K562 (cell line): ENCODE data around the gene NFATC2. TPM values are rescaled to one million over a fixed set of nuclear protein-coding genes. Genes with fewer than 3 reads are reported as not detected.

ENCODE experiments used
- CTCF ChIP-seq, 3 experiments: IDR thresholded peaks in 2 of 3; conservative IDR thresholded peaks in 1 of 3; 2 replicates each; pipeline ENCODE4 v1.5.1; 2011 to 2012; ENCODE audit warnings: low read length in 3 of 3, mild to moderate bottlenecking in 3 of 3, control low read depth in 2 of 3, improper control_type of control experiment in 1 of 3, inconsistent platforms in 1 of 3, low read depth in 1 of 3, mixed read lengths in 1 of 3, moderate library complexity in 1 of 3; ENCODE audit not compliant: insufficient read depth in 2 of 3
- FOXM1 ChIP-seq, 2 experiments: fragments of 450-650 bp in 1 of 2; sonication (generic) in 1 of 2; formaldehyde crosslinking in 1 of 2; IDR thresholded peaks; 2 replicates each; pipeline versions ENCODE4 v1.6.1 to v1.9.0; 2017 to 2022; ENCODE audit warnings: low read depth in 2 of 2, mild to moderate bottlenecking in 2 of 2, missing genetic modification reagents in 1 of 2, moderate library complexity in 1 of 2
- HCFC1 ChIP-seq: IDR thresholded peaks from 2 replicates; pipeline ENCODE4 v1.6.1; 2012; ENCODE audit warnings: low read depth, low read length, improper control_type of control experiment
- HDGF ChIP-seq: fragments of 450-650 bp; IDR thresholded peaks from 2 replicates; pipeline ENCODE4 v1.6.1; 2016
- IRF2 ChIP-seq: sonication (generic); formaldehyde crosslinking; IDR thresholded peaks from 2 replicates; pipeline ENCODE4 v1.8.1; 2022; ENCODE audit warnings: mild to moderate bottlenecking, missing genetic modification reagents
- KLF10 ChIP-seq: fragments of 250-450 bp; sonication (Bioruptor Pico); IDR thresholded peaks from 2 replicates; pipeline ENCODE4 v1.6.1; 2021; ENCODE audit warnings: matching md5 sums
- L3MBTL2 ChIP-seq: fragments of 450-650 bp; IDR thresholded peaks from 2 replicates; pipeline ENCODE4 v1.6.1; 2016; ENCODE audit warnings: mild to moderate bottlenecking, moderate library complexity
- MCM5 ChIP-seq: fragments of 450-650 bp; IDR thresholded peaks from 2 replicates; pipeline ENCODE4 v1.6.1; 2016; ENCODE audit warnings: low read depth
- MXI1 ChIP-seq: IDR thresholded peaks from 2 replicates; pipeline ENCODE4 v1.6.1; 2011; ENCODE audit warnings: low read depth, mild to moderate bottlenecking, improper control_type of control experiment, low read length
- RAD21 ChIP-seq, 2 experiments: fragments of 250-450 bp in 1 of 2; fragments of 450-650 bp in 1 of 2; sonication (Bioruptor Pico) in 1 of 2; formaldehyde crosslinking in 1 of 2; IDR thresholded peaks in 1 of 2; conservative IDR thresholded peaks in 1 of 2; 2 replicates each; pipeline versions ENCODE4 v1.4.0 to v1.8.0; 2020 to 2022; ENCODE audit warnings: mild to moderate bottlenecking in 2 of 2, moderate library complexity in 1 of 2
- RBM25 ChIP-seq: fragments of 200-400 bp; formaldehyde crosslinking; IDR thresholded peaks from 2 replicates; pipeline ENCODE4 v1.6.1; 2018; ENCODE audit warnings: low read length, low read depth, moderate library complexity; ENCODE audit not compliant: severe bottlenecking
- TCF7 ChIP-seq: sonication (generic); IDR thresholded peaks from 2 replicates; pipeline ENCODE4 v1.6.1; 2016; ENCODE audit warnings: antibody characterized with exemption, borderline replicate concordance
- USF1 ChIP-seq: sonication (generic); formaldehyde crosslinking; IDR thresholded peaks from 2 replicates; pipeline ENCODE4 v1.9.0; 2022; ENCODE audit warnings: mild to moderate bottlenecking, missing genetic modification reagents
- ZBTB2 ChIP-seq: fragments of 450-650 bp; IDR thresholded peaks from 2 replicates; pipeline ENCODE4 v1.6.1; 2016; ENCODE audit warnings: antibody characterized with exemption
- ZBTB34 ChIP-seq: fragments of 250-450 bp; sonication (Bioruptor Pico); IDR thresholded peaks from 2 replicates; pipeline ENCODE4 v1.8.0; 2021; ENCODE audit warnings: mild to moderate bottlenecking, moderate library complexity
- ZBTB7A ChIP-seq: IDR thresholded peaks from 2 replicates; pipeline ENCODE4 v1.6.1; 2011; ENCODE audit warnings: low read depth, mild to moderate bottlenecking, low read length, moderate library complexity, borderline replicate concordance; ENCODE audit not compliant: control insufficient read depth
- ZFP1 ChIP-seq: fragments of 450-650 bp; formaldehyde crosslinking; IDR thresholded peaks from 2 replicates; pipeline ENCODE4 v1.4.0; 2020; ENCODE audit warnings: mild to moderate bottlenecking, mixed read lengths
- ZNF232 ChIP-seq: sonication (generic); formaldehyde crosslinking; IDR thresholded peaks from 2 replicates; pipeline ENCODE4 v1.8.0; 2022; ENCODE audit warnings: mild to moderate bottlenecking, missing genetic modification reagents
- ZNF384 ChIP-seq: IDR thresholded peaks from 2 replicates; pipeline ENCODE4 v1.6.1; 2012; ENCODE audit warnings: low read depth, low read length, improper control_type of control experiment
- ZNF431 ChIP-seq: sonication (generic); formaldehyde crosslinking; IDR thresholded peaks from 2 replicates; pipeline ENCODE4 v1.8.0; 2022; ENCODE audit warnings: mild to moderate bottlenecking, missing genetic modification reagents
- ZNF717 ChIP-seq: fragments of 250-450 bp; sonication (Bioruptor Pico); IDR thresholded peaks from 2 replicates; pipeline ENCODE4 v1.5.0; 2021
- ZNF75A ChIP-seq: fragments of 450-650 bp; formaldehyde crosslinking; IDR thresholded peaks from 2 replicates; pipeline ENCODE4 v1.4.0; 2020; ENCODE audit warnings: mild to moderate bottlenecking
- ZNF830 ChIP-seq: fragments of 250-450 bp; sonication (Bioruptor Pico); IDR thresholded peaks from 2 replicates; pipeline ENCODE4 v1.5.0; 2021; ENCODE audit warnings: mild to moderate bottlenecking
- polyA plus RNA-seq, 8 experiments: library from polyadenylated mRNA; depleted of rRNA in 4 of 8; stranded (reverse) in 5 of 8; unstranded in 3 of 8; fragments of >200 nt; fragmentation: Nextera tagmentation in 2 of 8; fragmentation: Illumina TruSeq in 1 of 8; extraction: Ambion mirVana in 2 of 8; extraction: Trizol in 1 of 8; gene quantifications; 2 replicates each; pipeline versions ENCODE4 v1.2.1 to v1.2.3, GENCODE V29; 2011 to 2014; ENCODE audit warnings: inconsistent platforms in 1 of 8, missing spikeins in 1 of 8
- total RNA-seq, 7 experiments: library from RNA; depleted of rRNA in 6 of 7; stranded (reverse); fragments of >200 nt in 6 of 7; fragmentation: Illumina TruSeq in 2 of 7; extraction: Trizol in 2 of 7; gene quantifications; 2 replicates each; pipeline versions ENCODE4 v1.2.1 to v1.2.3, GENCODE V29; 2011 to 2021; ENCODE audit warnings: low replicate concordance in 1 of 7

The NFATC2 gene
- total and polyA plus RNA-seq, 9 of the 15 experiments (the other 6 are each of a cell fraction or from before 2014, with no cell fraction given), result 1.9 to 11.2 (median 3.0) TPM

- TF ChIP-seq TCF7 (peak; percentile 95), RAD21 (CRISPR knock-in tag; conservative IDR thresholded peaks at IDR 0.05 in 1 of 2, IDR thresholded peaks at IDR 0.05 in 1 of 2) (peak in 1 of 2 experiments; percentile 14; a peak in 1 of 4 replicates), USF1 (no peak), ZNF830 (no peak), KLF10 (CRISPR knock-in tag) (no peak), FOXM1 (IDR thresholded peaks at IDR 0.05; ENCODE audit: low read depth) (no peak), FOXM1 (CRISPR knock-in tag; IDR thresholded peaks at IDR 0.05; ENCODE audit: low read depth) (no peak), ZBTB2 (no peak), L3MBTL2 (peak; percentile 89), RBM25 (no peak), ZNF717 (CRISPR knock-in tag) (no peak), CTCF (IDR thresholded peaks at IDR 0.05 in 2 of 3, conservative IDR thresholded peaks at IDR 0.05 in 1 of 3; ENCODE audit: insufficient read depth in 2 of 3, low read depth in 1 of 3, low read length in 3 of 3) (no peak), ZNF75A (CRISPR knock-in tag) (no peak), HCFC1 (no peak; the same call in 1 of the 2 replicates), MXI1 (0 out of 2 replicates have a peak, but pooled peaks have one; percentile 40), ZBTB34 (CRISPR knock-in tag) (no peak), ZNF384 (no peak), IRF2 (CRISPR knock-in tag) (no peak), HDGF (no peak), ZFP1 (CRISPR knock-in tag) (0 out of 2 replicates have a peak, but pooled peaks have one; percentile 21), ZBTB7A (peak; percentile 25; the same call in 1 of the 2 replicates), ZNF232 (CRISPR knock-in tag) (no peak), MCM5 (no peak), ZNF431 (no peak)
These were observed 50.1 kb downstream of the NFATC2 start (continued) for GRCh38 chr20:51492167-51493092.
